T-helper 2 cell treated with Interferon-gamma antibody and Interleukin-4, amounts not matched to agents 100 ng/mL and 5 ng/mL, for 36 hours (primary cell): ENCODE measurements around the gene MTHFSD. TPM values are rescaled to one million over a fixed set of nuclear protein-coding genes. Genes with fewer than 3 reads are reported as not detected.
"Not testable (repeated sequence)": the region's sequence is repeated elsewhere in the genome, so short reads cannot be mapped to it uniquely, and the experiment has no call there.

Source experiments
- intact Hi-C: fragments of 100-400 bp; cut with micrococcal nuclease; formaldehyde crosslinking; loops from one replicate; pipeline ENCODE4 v1.15.1; 2023
- total RNA-seq: library from RNA; stranded (reverse); gene quantifications from 2 replicates; pipeline ENCODE4 v1.2.3, GENCODE V29; 2022

Gene MTHFSD
- total RNA-seq = 22.7 and 25.7 TPM in 2 replicates

- intact Hi-C loops = loop anchor here (1.0 to 10.0 kb wide), 4 partner anchors 8 to 830 kb away; partner anchors contain the start of genes C16orf95, COX4I1, EMC8 and FBXO31
These were observed at the start of gene MTHFSD for GRCh38 chr16:86554917-86555703. TSS of gene MTHFSD (minus strand) at chr16:86555235. CDS start at chr16:86555184, 51 bp downstream.

GRCh38 chr16:86604436-86605193 lies 49.6 kb upstream of the MTHFSD start:
- intact Hi-C loops = no loop called here

GRCh38 chr16:86602521-86602920 lies 47.5 kb upstream of the MTHFSD start:
- intact Hi-C loops = no loop called here

- intact Hi-C loops = no loop called here
These were observed 46.3 kb upstream of the MTHFSD start for GRCh38 chr16:86601356-86601755.

- intact Hi-C loops = no loop called here
These were observed 43.9 kb upstream of the MTHFSD start for GRCh38 chr16:86598607-86599565.

- intact Hi-C loops = no loop called here
These were observed 43.0 kb upstream of the MTHFSD start for GRCh38 chr16:86597880-86598606.

- intact Hi-C loops = no loop called here
These were observed 42.3 kb upstream of the MTHFSD start for GRCh38 chr16:86597126-86597879.

GRCh38 chr16:86595983-86596605 lies 41.1 kb upstream of the MTHFSD start:
- intact Hi-C loops = no loop called here

- intact Hi-C loops = no loop called here
These were observed 39.7 kb upstream of the MTHFSD start for GRCh38 chr16:86594721-86595120.

GRCh38 chr16:86593913-86594620 lies 39.0 kb upstream of the MTHFSD start:
- intact Hi-C loops = no loop called here

GRCh38 chr16:86591270-86591669 lies 36.2 kb upstream of the MTHFSD start:
- intact Hi-C loops = no loop called here

GRCh38 chr16:86590501-86591144 lies 35.6 kb upstream of the MTHFSD start:
- intact Hi-C loops = no loop called here

- intact Hi-C loops = not testable (repeated sequence)
These were observed 32.9 kb upstream of the MTHFSD start for GRCh38 chr16:86587955-86588354.

- intact Hi-C loops = no loop called here
These were observed 32.5 kb upstream of the MTHFSD start for GRCh38 chr16:86587487-86587886.

GRCh38 chr16:86585821-86586611 lies 31.0 kb upstream of the MTHFSD start:
- intact Hi-C loops = no loop called here

- intact Hi-C loops = no loop called here
These were observed 30.0 kb upstream of the MTHFSD start for GRCh38 chr16:86584726-86585721.
